GM12865 (cell line): ENCODE data around the gene TXNDC15.

Experiments
- DNase-seq: peaks from one replicate; pipeline ENCODE4 v3.0.0; 2010; ENCODE audit warnings: low read depth
- H3K4me3 ChIP-seq: 2 replicates; pipeline ENCODE4 v1.5.1; 2011; ENCODE audit warnings: mild to moderate bottlenecking, low read depth, low read length, control low read depth
- TF ChIP-seq, protein P1 (sequence below): IDR thresholded peaks from 2 replicates; pipeline ENCODE4 v1.5.1; 2011; ENCODE audit warnings: low read length, control low read depth, low read depth, inconsistent platforms; ENCODE audit not compliant: insufficient read depth; ENCODE audit errors: missing control alignments

The TXNDC15 gene

DNA sequence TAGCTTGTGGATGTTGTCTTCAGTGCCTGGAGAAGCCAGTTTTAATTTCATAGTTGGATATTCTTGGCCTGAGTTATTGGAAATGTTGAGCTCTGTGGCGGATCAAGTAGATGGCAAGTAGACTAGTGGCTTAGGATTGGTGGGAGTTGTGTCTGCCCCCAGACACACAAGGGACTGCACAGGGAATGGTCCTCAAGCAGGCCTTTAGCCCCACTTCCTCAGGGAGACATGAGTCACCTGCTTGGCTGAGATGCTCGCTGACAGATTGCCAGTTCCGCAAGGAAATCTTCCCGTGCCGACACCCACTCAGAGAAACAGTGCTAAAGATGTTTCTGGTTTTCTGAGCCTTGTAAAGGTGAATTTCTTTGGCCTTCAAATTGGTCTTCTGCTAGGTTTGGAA, 74.7 kb downstream of the TXNDC15 start:
- TF ChIP-seq, protein P1, sequence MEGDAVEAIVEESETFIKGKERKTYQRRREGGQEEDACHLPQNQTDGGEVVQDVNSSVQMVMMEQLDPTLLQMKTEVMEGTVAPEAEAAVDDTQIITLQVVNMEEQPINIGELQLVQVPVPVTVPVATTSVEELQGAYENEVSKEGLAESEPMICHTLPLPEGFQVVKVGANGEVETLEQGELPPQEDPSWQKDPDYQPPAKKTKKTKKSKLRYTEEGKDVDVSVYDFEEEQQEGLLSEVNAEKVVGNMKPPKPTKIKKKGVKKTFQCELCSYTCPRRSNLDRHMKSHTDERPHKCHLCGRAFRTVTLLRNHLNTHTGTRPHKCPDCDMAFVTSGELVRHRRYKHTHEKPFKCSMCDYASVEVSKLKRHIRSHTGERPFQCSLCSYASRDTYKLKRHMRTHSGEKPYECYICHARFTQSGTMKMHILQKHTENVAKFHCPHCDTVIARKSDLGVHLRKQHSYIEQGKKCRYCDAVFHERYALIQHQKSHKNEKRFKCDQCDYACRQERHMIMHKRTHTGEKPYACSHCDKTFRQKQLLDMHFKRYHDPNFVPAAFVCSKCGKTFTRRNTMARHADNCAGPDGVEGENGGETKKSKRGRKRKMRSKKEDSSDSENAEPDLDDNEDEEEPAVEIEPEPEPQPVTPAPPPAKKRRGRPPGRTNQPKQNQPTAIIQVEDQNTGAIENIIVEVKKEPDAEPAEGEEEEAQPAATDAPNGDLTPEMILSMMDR, result no peak
- H3K4me3 ChIP-seq, result no peak overlapping the region
- DNase-seq, result no peak

DNA sequence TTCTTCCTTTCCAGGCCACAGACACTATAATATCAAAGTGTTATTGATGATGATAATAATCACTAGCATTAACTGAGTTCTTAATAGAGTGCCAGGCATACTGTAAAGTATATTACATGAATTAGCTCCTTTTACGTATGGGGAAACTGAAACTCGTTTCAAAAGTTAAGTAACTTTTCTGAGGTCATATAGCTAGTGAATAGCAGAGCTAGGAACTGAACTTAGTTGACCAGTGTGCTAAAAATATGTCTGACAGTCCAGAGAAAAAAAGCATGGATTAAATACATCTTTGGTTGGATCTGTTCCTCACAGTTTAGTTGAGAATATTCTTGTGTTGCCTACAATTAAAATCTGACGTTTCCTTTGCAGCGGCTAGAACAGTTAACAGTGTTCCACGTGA, 75.1 kb downstream of the TXNDC15 start:
- TF ChIP-seq, protein P1, result no peak
- H3K4me3 ChIP-seq, result no peak overlapping the region
- no peak for DNase-seq
